NCI-H1930 (cell line): ENCODE measurements around the gene CYP46A1.
A peak's percentile ranks its signal among the peaks of the same experiment; 100 is the strongest.

Experiments used
- DNase-seq, 2 experiments: peaks; one replicate each; lab custom pipeline; 2025; lab: John Stamatoyannopoulos, UW

Gene CYP46A1

DNA sequence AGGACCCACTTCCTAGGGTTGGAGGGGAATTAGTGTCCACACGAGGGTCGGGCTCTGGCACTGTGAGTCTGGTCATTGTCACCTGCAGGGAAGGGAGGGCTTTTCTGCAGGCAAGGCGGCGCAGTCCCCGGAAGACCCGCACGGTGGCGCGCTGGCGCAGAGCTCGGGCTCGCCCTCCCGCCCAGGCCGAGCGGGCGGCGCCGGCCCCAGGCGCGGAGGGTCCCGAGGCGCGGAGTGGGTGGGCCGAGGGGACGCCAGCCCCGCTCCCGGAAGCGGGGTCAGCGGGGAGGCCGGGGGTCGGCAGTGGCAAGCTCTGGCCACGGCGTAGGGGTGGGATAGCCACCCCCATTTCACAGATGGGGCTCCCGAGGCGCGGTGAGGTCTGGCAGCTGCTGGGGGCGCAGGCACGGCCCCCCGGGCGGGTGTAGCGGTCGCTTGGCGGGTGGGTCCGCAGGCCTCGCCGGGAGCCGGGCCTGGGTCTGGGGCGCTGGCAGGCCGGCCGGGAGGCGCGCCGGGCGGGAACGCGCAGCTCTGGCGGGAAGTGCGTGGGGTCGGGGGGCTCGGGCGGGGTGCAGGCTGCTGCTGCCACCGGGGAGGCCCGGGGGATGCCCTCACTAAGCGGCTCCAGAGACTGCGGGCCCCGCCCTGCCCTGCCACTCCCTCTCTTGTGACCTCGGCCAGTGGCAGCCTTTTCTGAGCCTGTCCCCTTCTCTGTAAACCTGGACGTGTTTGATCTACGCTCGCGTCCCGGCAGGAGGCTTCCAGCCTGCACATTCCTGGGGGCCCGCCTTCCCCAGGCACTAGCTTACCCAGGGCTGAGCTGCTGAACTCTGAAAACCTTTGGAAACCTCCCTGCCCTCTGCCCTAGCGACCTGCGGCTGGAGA lies 46.1 kb downstream of the CYP46A1 start:
- DNase-seq, result peak; percentile 19 to 73

DNA sequence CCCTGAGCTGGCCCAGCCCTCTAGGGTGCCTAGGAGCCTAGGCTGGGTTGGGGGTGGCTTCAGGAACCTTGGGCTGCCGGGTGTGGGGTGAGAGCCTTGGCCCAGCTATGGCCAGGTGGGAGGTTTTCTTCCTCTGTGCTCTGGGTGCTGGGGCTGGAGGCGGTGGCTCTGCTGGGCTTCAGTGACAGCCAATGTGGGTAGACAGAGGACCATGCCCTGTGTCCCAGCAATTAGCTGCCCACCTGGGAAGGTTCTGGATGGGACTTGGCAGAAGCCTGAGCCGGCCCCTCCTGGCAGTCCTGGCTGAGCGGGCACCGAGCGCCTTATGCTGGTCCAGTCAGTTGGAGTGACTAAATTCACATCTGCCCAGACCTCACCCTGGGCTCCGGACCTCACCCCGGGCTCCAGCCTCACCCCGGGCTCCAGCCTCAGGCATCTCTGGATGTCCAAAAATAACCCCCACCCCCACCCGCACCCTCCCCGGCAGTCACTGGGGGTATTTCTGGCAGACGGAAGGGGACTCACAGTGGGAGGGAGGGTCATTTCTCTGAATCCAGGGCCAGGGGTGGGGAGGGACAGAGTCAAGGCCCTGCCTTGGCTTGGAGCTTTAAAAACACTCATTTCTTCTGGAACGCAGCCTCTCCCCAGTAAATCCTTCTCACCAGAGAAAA lies 46.9 kb downstream of the CYP46A1 start:
- DNase-seq, result no peak

DNA sequence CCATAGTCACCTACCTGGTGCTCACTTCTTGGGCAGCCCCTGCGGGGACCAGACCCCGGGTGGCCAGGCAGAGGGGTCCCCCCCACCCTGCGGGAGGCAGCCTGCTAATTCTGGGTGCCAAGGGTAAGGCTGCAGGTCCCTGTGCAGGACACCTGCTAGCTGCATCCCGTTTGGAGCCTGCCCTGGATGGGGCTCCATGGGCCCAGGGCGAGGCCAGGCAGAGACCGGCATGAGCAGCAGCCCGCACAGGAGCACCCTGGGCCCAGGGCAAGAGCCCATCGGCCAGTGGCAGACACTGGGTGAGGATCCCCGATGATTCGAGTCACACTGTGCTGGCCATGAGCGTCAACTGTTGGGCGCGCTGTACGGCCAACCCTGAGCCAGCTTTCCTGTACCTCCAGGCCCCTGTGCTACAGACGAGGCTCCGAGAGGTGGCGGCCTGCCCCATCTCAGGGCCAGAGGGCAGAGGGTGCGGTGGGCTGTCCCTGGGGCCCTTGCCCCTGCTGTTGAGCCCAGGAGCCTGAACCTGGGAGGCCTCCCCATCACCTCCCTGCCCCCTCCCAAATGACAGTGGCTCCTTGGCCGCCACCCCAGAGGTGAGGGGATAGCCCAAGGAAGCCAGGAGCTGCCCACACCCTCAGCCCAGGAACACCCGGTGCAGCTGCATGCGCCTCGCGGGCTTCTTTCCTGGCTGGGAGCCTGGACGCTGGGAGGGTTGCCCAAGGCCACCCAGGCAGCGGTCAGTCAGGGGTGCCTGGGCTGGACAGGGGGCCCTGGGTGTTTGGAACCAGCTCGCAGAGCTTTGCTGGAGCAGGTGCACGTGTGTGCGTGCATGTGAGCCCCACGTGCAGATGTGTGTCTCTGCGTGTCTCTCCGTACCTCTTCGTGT lies 47.7 kb downstream of the CYP46A1 start:
- DNase-seq, result no peak

GRCh38 chr14:99732436-99733210 lies 48.5 kb downstream of the CYP46A1 start:
- no peak for DNase-seq

- DNase-seq, result no peak
Measured at GRCh38 chr14:99733211-99733539, 49.1 kb downstream of the CYP46A1 start.

DNA sequence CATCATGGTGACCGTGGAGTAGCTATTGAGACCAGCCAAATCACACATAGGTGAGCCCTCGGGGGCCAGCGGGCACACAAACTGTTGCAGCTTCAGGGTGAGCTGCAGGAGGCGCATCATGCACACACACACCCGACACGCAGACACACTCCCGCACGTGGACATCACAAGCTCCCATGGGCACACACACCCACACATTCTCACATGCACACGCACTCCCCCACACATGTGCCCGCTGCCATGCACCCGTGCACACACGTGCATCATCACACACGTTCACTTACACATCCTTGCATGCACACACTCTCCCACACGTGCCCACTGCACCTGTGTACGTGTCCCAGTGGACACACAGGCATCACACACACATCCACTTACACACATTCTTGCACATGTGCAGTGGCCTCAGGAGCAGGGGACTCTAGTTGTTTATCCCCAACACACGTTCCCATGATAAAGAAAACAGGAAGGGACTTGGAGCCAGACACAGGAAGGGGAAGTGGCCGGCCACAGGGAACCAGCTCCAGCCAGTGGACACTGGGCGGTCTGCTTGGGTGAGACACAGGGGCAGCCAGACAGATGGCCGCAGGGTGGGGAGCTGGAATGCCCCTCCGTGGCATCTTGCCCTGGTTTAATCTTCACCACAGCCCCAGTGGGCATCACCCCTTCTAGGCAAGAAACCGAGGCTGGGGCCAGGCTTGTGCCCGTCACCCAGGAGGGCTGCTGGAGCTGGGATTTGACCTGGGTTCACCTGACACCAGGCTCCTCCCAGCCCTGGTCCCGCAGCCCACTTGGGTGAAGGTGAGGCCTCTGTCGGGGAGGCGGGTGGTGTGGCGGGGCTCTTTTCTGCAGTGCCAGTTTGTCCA lies 49.7 kb downstream of the CYP46A1 start:
- DNase-seq, result no peak

DNA sequence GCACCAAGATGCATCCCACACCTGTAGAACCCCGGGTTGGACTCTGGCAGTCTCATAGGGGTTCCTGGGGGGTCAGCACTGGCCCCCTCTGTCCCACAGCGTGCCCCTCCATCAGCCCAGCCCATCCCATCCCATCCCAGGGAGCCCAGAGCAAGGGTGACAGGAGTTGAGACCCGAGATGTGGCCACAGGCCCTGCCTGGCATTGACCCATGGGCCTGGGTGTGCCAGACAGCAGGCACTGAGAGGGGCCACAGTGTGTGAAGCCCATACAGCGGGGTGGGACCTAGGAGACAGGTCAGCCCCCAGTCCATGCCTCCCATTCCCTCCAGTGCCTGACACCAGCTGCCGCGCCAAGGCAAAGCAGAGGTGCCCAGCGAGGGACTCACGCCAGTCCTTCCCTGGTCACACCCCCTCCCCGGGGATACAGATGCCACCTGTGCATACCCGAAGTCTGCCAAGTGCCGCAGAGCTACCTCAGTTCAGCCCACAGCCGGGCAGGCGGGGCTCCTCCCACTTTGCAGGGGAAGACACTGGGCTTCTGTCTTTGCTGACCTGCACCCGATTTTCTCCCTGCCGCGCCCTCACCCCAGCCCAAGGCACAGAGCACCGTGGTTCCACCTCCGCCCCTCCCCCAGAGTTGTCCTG lies 50.4 kb downstream of the CYP46A1 start:
- no peak for DNase-seq

- DNase-seq, result no peak
Measured at GRCh38 chr14:99735189-99736135, 51.4 kb downstream of the CYP46A1 start.

DNA sequence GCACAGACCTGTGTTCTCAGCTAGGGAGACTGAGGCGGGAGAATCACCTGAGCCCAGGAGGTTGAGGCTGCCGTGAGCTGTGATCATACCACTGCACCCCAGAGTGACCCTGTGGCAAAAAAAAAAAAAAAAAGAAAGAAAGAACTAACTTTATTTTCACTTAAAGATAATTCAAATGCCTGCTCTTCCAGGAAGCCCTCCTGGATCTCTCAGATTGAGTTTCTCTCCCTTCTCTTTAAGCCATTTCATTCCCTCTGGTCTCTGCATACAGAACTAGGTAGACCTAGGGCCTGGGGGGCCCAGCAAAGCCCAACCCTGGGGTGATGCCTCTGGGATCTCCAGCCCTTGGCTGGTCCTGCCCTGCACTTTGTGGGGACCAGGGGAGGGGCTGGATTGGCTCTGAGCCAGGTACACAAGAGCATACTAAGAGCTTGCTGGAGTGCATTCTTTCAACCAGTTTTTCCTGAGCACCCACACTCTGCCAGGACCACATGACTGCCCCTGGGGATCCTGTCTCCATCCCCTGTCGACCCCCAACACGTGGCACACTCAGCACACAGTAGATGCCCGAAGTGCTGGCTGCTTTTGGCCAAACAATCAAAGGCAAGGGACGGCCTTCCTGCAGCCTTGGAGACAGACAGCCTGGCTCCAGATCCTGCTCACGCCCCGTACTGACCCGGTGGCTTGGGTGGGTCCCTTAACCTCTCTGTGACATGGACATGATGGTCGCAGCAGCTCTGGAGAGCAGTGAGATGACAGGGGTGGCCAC lies 52.7 kb downstream of the CYP46A1 start:
- no peak for DNase-seq

GRCh38 chr14:99737451-99737951 lies 53.4 kb downstream of the CYP46A1 start:
- DNase-seq, result no peak

GRCh38 chr14:99737956-99738667 lies 54.0 kb downstream of the CYP46A1 start:
- no peak for DNase-seq

DNA sequence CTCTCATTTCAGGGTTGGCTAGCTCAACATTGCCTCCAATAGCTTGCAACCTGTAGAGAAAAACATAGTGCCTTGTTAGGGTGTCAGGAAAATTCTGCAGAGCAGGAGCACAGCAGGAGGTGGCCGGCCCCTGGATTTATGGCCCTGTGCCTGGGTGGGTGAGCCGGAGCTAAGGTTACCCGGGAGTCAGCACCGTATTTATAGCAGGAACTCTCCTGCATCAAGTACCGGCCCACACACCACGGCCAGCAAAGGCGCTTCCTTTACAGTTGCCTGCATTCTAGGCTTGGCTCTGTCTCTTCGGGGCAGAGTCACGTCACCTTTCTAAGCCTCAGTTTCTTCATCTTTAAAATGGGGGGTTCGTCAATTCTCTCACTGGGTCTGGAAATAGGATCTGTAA lies 56.3 kb downstream of the CYP46A1 start:
- DNase-seq, result no peak

- DNase-seq, result no peak
Measured at GRCh38 chr14:99741227-99741976, 57.3 kb downstream of the CYP46A1 start.

DNA sequence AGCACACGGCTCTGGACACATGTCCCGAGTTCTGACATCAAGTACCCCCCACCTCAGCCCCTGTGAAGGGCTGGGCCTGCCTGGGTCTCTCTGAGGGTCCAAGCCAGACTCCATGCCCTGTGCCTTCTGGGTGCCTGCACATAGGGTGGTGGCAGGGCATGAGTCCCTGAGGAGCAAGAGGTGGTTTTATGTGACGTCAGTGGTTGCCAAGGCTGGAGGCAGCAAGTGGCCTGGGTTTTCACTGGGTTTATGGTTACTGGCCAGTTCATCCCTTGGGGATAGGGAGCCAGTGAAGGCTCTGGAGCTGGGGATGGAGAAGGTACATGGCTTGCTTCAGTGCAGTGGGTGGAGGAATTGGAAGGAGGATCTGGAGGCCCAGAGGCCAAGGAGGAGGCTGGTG lies 58.0 kb downstream of the CYP46A1 start:
- no peak for DNase-seq

DNA sequence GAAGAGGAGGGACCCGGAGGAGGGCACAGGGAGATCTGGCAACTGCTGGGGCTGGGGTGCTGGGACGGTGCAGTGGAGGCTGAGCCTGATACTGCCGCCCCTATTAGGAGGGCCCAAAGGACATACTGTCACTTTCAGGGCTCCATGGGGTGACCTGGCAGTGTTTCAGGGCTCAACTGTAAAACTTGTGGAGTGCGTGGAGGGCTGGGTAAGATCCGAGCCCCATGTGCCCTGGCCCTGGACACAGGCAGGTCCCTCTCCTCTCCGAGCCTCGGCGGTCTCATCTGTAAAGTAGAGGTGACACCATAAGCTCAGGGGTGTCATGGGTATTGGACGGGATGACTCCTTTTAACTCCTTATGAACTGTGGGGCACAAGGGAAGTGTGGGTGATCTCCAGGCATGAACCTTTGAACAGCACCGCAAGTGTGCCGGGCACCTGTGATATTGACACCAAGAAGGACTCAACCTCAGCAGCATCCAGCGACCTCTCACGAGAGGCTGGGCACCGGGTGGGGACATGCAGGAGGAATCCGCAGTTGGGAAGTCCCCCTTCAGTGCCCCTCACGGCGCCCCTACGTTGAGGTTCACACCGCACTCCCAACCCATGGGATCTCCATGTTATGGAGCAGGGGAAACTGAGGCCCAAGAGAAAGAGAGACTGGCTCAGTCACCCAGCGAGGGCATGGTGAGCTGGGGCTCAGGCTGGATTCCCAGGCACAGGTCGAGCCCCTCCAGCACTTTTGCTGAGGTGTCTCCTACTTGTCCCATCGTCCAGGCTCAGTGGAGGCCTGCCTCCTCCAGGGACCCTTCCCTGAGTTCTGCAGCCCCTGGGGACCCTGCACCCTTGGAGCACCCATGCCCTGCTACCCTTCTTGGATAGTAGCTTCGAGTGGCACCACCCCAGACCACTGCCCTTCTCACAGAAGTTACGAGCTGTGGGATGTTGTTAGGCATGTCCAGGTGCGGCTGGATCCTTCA lies 58.7 kb downstream of the CYP46A1 start:
- no peak for DNase-seq
